Measurements from ENCODE around the gene SCTR. TPM values are rescaled to one million over a fixed set of nuclear protein-coding genes. Genes with fewer than 3 reads are reported as not detected.

Gene SCTR
- total and polyA plus RNA-seq, 2 of the 13 experiments (the other 11 are each of a cell fraction or from before 2014, with no cell fraction given): not detected

DNA sequence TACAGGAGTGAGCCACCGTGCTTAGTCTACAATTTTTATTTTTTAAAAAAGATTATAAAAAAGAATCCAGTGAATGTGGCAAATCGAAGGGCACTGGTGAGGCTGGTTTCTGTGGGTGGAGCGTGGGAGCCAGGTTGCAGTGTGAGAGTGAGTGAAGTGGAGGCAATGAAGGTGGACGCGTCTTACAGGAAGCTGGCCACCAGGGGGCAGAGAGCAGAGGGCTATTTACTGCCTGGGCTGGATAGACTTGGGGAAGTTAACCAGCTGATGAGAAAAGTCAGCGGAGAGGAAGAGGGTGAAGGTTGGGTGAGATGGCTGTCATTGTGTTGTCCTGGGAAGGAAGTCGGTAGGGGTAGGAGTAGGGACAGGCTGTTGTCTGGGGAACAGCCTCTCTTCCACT is 6.8 kb downstream of the SCTR start (continued):
- no peak for TF ChIP-seq TRIM24 (CRISPR knock-in tag; IDR thresholded peaks at IDR 0.05)
- TF ChIP-seq TIGD3 (CRISPR knock-in tag; IDR thresholded peaks at IDR 0.05; ENCODE audit: borderline replicate concordance): no peak
- TF ChIP-seq ZBTB49 (CRISPR knock-in tag; IDR thresholded peaks at IDR 0.05; ENCODE audit: borderline replicate concordance): peak; percentile 46; the same call in 1 of the 2 replicates
- no peak for TF ChIP-seq GPN1 (CRISPR knock-in tag; IDR thresholded peaks at IDR 0.05; ENCODE audit: borderline replicate concordance)
- no peak for TF ChIP-seq AGO1 (IDR thresholded peaks at IDR 0.05; ENCODE audit: low read depth, low read length, poor library complexity, severe bottlenecking)
- TF ChIP-seq ZNF577 (CRISPR knock-in tag; IDR thresholded peaks at IDR 0.05; ENCODE audit: borderline replicate concordance, low read depth): no peak
- TF ChIP-seq ZNF383 (CRISPR knock-in tag; IDR thresholded peaks at IDR 0.05; ENCODE audit: borderline replicate concordance): no peak
- TF ChIP-seq, protein P1, sequence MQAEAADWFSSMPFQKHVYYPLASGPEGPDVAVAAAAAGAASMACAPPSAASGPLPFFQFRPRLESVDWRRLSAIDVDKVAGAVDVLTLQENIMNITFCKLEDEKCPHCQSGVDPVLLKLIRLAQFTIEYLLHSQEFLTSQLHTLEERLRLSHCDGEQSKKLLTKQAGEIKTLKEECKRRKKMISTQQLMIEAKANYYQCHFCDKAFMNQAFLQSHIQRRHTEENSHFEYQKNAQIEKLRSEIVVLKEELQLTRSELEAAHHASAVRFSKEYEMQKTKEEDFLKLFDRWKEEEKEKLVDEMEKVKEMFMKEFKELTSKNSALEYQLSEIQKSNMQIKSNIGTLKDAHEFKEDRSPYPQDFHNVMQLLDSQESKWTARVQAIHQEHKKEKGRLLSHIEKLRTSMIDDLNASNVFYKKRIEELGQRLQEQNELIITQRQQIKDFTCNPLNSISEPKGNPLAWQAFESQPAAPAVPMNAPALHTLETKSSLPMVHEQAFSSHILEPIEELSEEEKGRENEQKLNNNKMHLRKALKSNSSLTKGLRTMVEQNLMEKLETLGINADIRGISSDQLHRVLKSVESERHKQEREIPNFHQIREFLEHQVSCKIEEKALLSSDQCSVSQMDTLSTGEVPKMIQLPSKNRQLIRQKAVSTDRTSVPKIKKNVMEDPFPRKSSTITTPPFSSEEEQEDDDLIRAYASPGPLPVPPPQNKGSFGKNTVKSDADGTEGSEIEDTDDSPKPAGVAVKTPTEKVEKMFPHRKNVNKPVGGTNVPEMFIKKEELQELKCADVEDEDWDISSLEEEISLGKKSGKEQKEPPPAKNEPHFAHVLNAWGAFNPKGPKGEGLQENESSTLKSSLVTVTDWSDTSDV (CRISPR knock-in tag; IDR thresholded peaks at IDR 0.05): no peak
- TF ChIP-seq HOXD1 (CRISPR knock-in tag; IDR thresholded peaks at IDR 0.05): no peak
- no peak for TF ChIP-seq ATF4 (CRISPR knock-in tag; IDR thresholded peaks at IDR 0.05)
- TF ChIP-seq, protein P2, sequence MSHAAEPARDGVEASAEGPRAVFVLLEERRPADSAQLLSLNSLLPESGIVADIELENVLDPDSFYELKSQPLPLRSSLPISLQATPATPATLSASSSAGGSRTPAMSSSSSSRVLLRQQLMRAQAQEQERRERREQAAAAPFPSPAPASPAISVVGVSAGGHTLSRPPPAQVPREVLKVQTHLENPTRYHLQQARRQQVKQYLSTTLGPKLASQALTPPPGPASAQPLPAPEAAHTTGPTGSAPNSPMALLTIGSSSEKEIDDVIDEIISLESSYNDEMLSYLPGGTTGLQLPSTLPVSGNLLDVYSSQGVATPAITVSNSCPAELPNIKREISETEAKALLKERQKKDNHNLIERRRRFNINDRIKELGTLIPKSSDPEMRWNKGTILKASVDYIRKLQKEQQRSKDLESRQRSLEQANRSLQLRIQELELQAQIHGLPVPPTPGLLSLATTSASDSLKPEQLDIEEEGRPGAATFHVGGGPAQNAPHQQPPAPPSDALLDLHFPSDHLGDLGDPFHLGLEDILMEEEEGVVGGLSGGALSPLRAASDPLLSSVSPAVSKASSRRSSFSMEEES (CRISPR knock-in tag; IDR thresholded peaks at IDR 0.05): 0 out of 2 replicates have a peak, but pooled peaks have one; percentile 13
- TF ChIP-seq, protein P3, sequence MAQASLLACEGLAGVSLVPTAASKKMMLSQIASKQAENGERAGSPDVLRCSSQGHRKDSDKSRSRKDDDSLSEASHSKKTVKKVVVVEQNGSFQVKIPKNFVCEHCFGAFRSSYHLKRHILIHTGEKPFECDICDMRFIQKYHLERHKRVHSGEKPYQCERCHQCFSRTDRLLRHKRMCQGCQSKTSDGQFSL (CRISPR knock-in tag; IDR thresholded peaks at IDR 0.05): no peak
- no peak for TF ChIP-seq ZNF609 (CRISPR knock-in tag; IDR thresholded peaks at IDR 0.05; ENCODE audit: borderline replicate concordance)
- TF ChIP-seq POGZ (CRISPR knock-in tag; IDR thresholded peaks at IDR 0.05): no peak
